D341Med (cell line): Measurements from ENCODE around the gene IGIP.

Source experiments
- DNase-seq: peaks from one replicate; pipeline ENCODE4 v3.0.0; 2012; ENCODE audit warnings: low spot score

IGIP gene

GRCh38 chr5:140165101-140165922 lies 39.6 kb downstream of the IGIP start:
- no peak for DNase-seq

- no peak for DNase-seq
Observed at GRCh38 chr5:140165923-140166270, 40.2 kb downstream of the IGIP start.

- no peak for DNase-seq
Observed at GRCh38 chr5:140166911-140167310, 41.2 kb downstream of the IGIP start.

GRCh38 chr5:140168371-140168770 lies 42.6 kb downstream of the IGIP start:
- DNase-seq: no peak

GRCh38 chr5:140169410-140169809 lies 43.7 kb downstream of the IGIP start:
- no peak for DNase-seq

GRCh38 chr5:140172483-140172882 lies 46.7 kb downstream of the IGIP start:
- DNase-seq: no peak

GRCh38 chr5:140174014-140174413 lies 48.3 kb downstream of the IGIP start:
- DNase-seq: no peak

GRCh38 chr5:140174465-140175366 lies 49.0 kb downstream of the IGIP start, which contains the start of gene CYSTM1:
TSS of gene CYSTM1 (plus strand) at chr5:140175188. CDS start at chr5:140194466, 19,278 bp downstream.
- DNase-seq: peak; percentile 97

- peak; percentile 89 for DNase-seq
Observed at GRCh38 chr5:140175367-140176030, 49.8 kb downstream of the IGIP start.

GRCh38 chr5:140176031-140176387 lies 50.3 kb downstream of the IGIP start:
- DNase-seq: no peak

GRCh38 chr5:140178086-140178410 lies 52.3 kb downstream of the IGIP start:
- DNase-seq: no peak

- DNase-seq: no peak
Observed at GRCh38 chr5:140178482-140179116, 52.9 kb downstream of the IGIP start.
